HepG2 (cell line): Measurements from ENCODE around the gene ANKRD39. TPM values are rescaled to one million over a fixed set of nuclear protein-coding genes. Genes with fewer than 3 reads are reported as not detected.

ENCODE experiments used
- ATAC-seq: fragments of 200-7000 bp; cut with Tn5 transposase; 3 replicates; pipeline ENCODE4 v1.9.1; 2020; ENCODE audit warnings: mild to moderate bottlenecking, moderate library complexity
- BruUV-seq: library from RNA; stranded (reverse); fragments of 400-500 nt; replicated peaks from 2 replicates; lab custom pipeline; 2021; lab: Mats Ljungman, UMichigan
- CTCF ChIA-PET: fragments of 300-600 bp; formaldehyde crosslinking; extraction: SDS; loops from one replicate; lab custom pipeline; 2021; ENCODE audit warnings: low total read pairs, inconsistent platforms, low intra/inter-chr PET ratio; lab: Yijun Ruan, JAX
- POLR2A ChIA-PET: fragments of 350-600 bp; sonication (Branson Sonifier 250); formaldehyde crosslinking; loops from one replicate; lab custom pipeline; 2020; ENCODE audit warnings: antibody characterized with exemption, inconsistent platforms; lab: Yijun Ruan, JAX
- DNase-seq: peaks from one replicate; pipeline ENCODE4 v3.0.0-alpha.2; 2015; ENCODE audit warnings: low spot score
- FAIRE-seq: peaks from 3 replicates; lab custom pipeline; 2011; peaks lifted over from hg19 to GRCh38; lab: Jason Lieb, UNC
- H2AFZ ChIP-seq: one replicate; pipeline ENCODE4 v1.6.1; 2011; ENCODE audit warnings: low read length, inconsistent platforms
- H3K27ac ChIP-seq: fragments of 300-600 bp; 3 replicates; pipeline ENCODE4 v1.8.0; 2011; ENCODE audit warnings: mixed run types, mild to moderate bottlenecking, mixed read lengths, low read length, inconsistent platforms; ENCODE audit not compliant: insufficient read depth; ENCODE audit errors: extremely low read length
- H3K27me3 ChIP-seq, 2 experiments: fragments of 200-600 bp in 1 of 2; 2 replicates in 1 of 2; 3 replicates in 1 of 2; pipeline versions ENCODE4 v1.6.0 to v1.8.0; 2011; ENCODE audit warnings: low read length in 2 of 2, mild to moderate bottlenecking in 2 of 2, moderate library complexity in 2 of 2, inconsistent platforms in 1 of 2; ENCODE audit not compliant: insufficient read depth in 2 of 2, control insufficient read depth in 1 of 2
- H3K36me3 ChIP-seq, 2 experiments: fragments of 200-600 bp in 1 of 2; replicated peaks in 1 of 2; 2 replicates in 1 of 2; 3 replicates in 1 of 2; pipeline versions ENCODE4 v1.5.1 to v1.8.0; 2011; ENCODE audit warnings: low read length in 2 of 2, inconsistent platforms in 1 of 2; ENCODE audit not compliant: insufficient read depth in 2 of 2, control insufficient read depth in 1 of 2
- H3K4me1 ChIP-seq: 2 replicates; pipeline ENCODE4 v1.5.1; 2012; ENCODE audit warnings: low read length, inconsistent platforms; ENCODE audit not compliant: insufficient read depth
- H3K4me2 ChIP-seq: 2 replicates; pipeline ENCODE4 v1.6.0; 2011; ENCODE audit warnings: low read depth, low read length, inconsistent platforms
- H3K4me3 ChIP-seq, 3 experiments: fragments of 200-600 bp in 1 of 3; sonication (generic), shearing (Covaris generic) in 1 of 3; replicated peaks in 1 of 3; 2 replicates each; pipeline ENCODE4 v1.5.1; 2011 to 2016; ENCODE audit warnings: low read length in 3 of 3, inconsistent platforms in 2 of 3, low read depth in 2 of 3, mild to moderate bottlenecking in 2 of 3, control low read depth in 1 of 3, mixed read lengths in 1 of 3; ENCODE audit not compliant: insufficient read depth in 1 of 3
- H3K79me2 ChIP-seq: one replicate; pipeline ENCODE4 v1.6.1; 2011; ENCODE audit warnings: low read length, inconsistent platforms; ENCODE audit not compliant: insufficient read depth
- H3K9ac ChIP-seq: 2 replicates; pipeline ENCODE4 v1.6.0; 2011; ENCODE audit warnings: mild to moderate bottlenecking, low read depth, low read length, inconsistent platforms; ENCODE audit not compliant: insufficient read depth
- H3K9me3 ChIP-seq: 2 replicates; pipeline ENCODE4 v1.5.1; 2012; ENCODE audit warnings: mild to moderate bottlenecking, low read length
- H4K20me1 ChIP-seq: 2 replicates; pipeline ENCODE4 v1.6.0; 2011; ENCODE audit warnings: inconsistent platforms, mild to moderate bottlenecking, low read length, moderate library complexity; ENCODE audit not compliant: insufficient read depth
- ARID2 ChIP-seq: sonication (generic); formaldehyde crosslinking; IDR thresholded peaks from 2 replicates; pipeline ENCODE4 v1.8.1; 2022; ENCODE audit warnings: mild to moderate bottlenecking, missing genetic modification reagents, borderline replicate concordance
- BCL3 ChIP-seq: sonication (generic); formaldehyde crosslinking; IDR thresholded peaks from 2 replicates; pipeline ENCODE4 v1.5.1; 2020; ENCODE audit warnings: mild to moderate bottlenecking, missing genetic modification reagents, moderate library complexity
- FIP1L1 ChIP-seq: fragments of 200-400 bp; formaldehyde crosslinking; IDR thresholded peaks from 2 replicates; pipeline ENCODE4 v1.6.1; 2018; ENCODE audit warnings: low read depth, mild to moderate bottlenecking, low read length, moderate library complexity, borderline replicate concordance; ENCODE audit not compliant: insufficient read depth
- LCORL ChIP-seq, 2 experiments: fragments of 450-650 bp in 1 of 2; sonication (generic) in 1 of 2; formaldehyde crosslinking in 1 of 2; IDR thresholded peaks; 2 replicates each; pipeline versions ENCODE4 v1.5.0 to v1.6.1; 2017 to 2020; ENCODE audit warnings: antibody characterized with exemption in 1 of 2, missing genetic modification reagents in 1 of 2
- MXD4 ChIP-seq: IDR thresholded peaks from 2 replicates; pipeline ENCODE4 v1.6.1; 2016; ENCODE audit warnings: mild to moderate bottlenecking, missing biosample characterization, missing genetic modification reagents
- MYPOP ChIP-seq: sonication (generic); formaldehyde crosslinking; IDR thresholded peaks from 2 replicates; pipeline ENCODE4 v1.8.1; 2023; ENCODE audit warnings: mild to moderate bottlenecking, moderate library complexity, missing genetic modification reagents
- NFYB ChIP-seq: sonication (generic); formaldehyde crosslinking; IDR thresholded peaks from 2 replicates; pipeline ENCODE4 v1.4.0; 2020; ENCODE audit warnings: missing genetic modification reagents
- TEAD3 ChIP-seq: optimal IDR thresholded peaks from 2 replicates; pipeline ENCODE3; 2016; ENCODE audit warnings: borderline replicate concordance
- ZBTB1 ChIP-seq: sonication (generic); formaldehyde crosslinking; IDR thresholded peaks from 2 replicates; pipeline ENCODE4 v1.4.0; 2020; ENCODE audit warnings: missing genetic modification reagents, borderline replicate concordance
- ZNF562 ChIP-seq: sonication (generic); formaldehyde crosslinking; IDR thresholded peaks from 2 replicates; pipeline ENCODE4 v1.8.0; 2022; ENCODE audit warnings: missing genetic modification reagents, borderline replicate concordance
- ZNF780A ChIP-seq: sonication (generic); formaldehyde crosslinking; IDR thresholded peaks from 2 replicates; pipeline ENCODE4 v1.8.0; 2022; ENCODE audit warnings: mild to moderate bottlenecking, missing genetic modification reagents, moderate library complexity
- WGBS: methylation state at CpG from one replicate; pipeline ENCODE4 v1.1.6; 2017; ENCODE audit warnings: low lambda C conversion rate; 5-methylcytosine and 5-hydroxymethylcytosine counted together
- in situ Hi-C: cut with HindIII; loops from 2 replicates; pipeline ENCODE4 v1.10.0; 2017; ENCODE audit warnings: low pct_unique_long_range_greater_than_20kb; ENCODE audit not compliant: extremely low pct_ligation_motif_present
- intact Hi-C: fragments of 100-400 bp; cut with micrococcal nuclease; formaldehyde crosslinking; loops from one replicate; pipeline ENCODE4 v1.10.0; 2022; ENCODE audit not compliant: unreplicated experiment
- polyA plus RNA-seq, 8 experiments: library from polyadenylated mRNA; depleted of rRNA in 3 of 8; stranded (reverse) in 7 of 8; unstranded in 1 of 8; fragments of >200 nt; fragmentation: Illumina TruSeq in 4 of 8; extraction: Trizol in 4 of 8; gene quantifications; 2 replicates each; pipeline versions ENCODE4 v1.2.1 to v1.2.3, GENCODE V29; 2011 to 2016; ENCODE audit warnings: low read depth in 4 of 8, missing spikeins in 1 of 8, mixed read lengths in 1 of 8; ENCODE audit not compliant: insufficient read depth in 1 of 8
- total RNA-seq, 5 experiments: library from RNA; depleted of rRNA; stranded (reverse); fragments of >200 nt; fragmentation: Illumina TruSeq; extraction: Trizol; gene quantifications; 2 replicates each; pipeline ENCODE4 v1.2.3, GENCODE V29; 2016; ENCODE audit warnings: low read depth in 1 of 5
- TF ChIP-seq, protein P1 (sequence below): sonication (generic); formaldehyde crosslinking; IDR thresholded peaks from 2 replicates; pipeline ENCODE4 v1.8.0; 2022; ENCODE audit warnings: missing genetic modification reagents, mild to moderate bottlenecking, moderate library complexity, borderline replicate concordance
- TF ChIP-seq, protein P2 (sequence below): sonication (generic); formaldehyde crosslinking; IDR thresholded peaks from 2 replicates; pipeline ENCODE4 v1.4.0; 2020; ENCODE audit warnings: missing genetic modification reagents, borderline replicate concordance

The ANKRD39 gene
- total and polyA plus RNA-seq, 2 of the 13 experiments (the other 11 are each of a cell fraction or from before 2014, with no cell fraction given) = 23.2 to 24.8 TPM

DNA sequence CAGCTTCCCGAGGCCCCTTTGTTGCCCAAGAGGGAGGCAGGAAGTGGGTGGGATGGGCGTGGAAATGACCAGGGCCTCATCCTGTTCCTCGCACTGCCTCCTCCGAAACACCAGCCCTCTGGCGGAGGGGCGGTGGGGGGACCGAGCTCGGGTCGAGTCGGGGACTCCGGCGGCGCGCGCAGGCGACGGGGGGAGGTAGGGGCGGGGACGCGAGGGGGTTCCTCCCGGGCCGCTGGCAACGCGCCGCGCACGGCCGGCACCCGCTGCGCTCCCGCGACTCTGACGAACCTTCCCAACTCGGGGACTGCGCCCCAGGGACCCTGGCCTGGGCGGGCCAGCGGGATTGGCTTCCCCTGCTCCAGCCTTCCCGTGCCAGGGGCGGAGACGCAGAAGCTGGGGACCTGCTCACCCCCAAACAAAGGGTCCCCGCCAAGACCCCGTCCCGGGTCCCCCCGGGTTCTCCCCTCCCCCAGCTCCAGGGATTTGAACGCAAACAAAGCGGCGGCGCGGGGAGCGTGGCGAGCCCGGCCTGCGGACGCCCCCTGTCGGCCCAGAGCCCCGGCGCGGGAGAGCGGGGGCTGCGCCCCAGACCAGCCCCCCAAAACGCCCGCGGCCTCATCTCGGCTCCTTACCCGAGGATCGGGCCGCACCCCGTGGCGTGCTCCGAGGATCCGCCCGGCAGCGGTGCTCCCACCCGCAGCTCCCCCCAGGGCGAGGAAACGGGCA is 10.9 kb upstream of the ANKRD39 start:
- intact Hi-C loops = no loop called here
- Histone ChIP-seq H3K4me1 (peaks cover 35% of the 10 kb centered on the region), H3K9me3 (no peaks in the 10 kb centered on the region), H4K20me1 (no peaks in the 10 kb centered on the region), H3K9ac (peak overlapping the region; percentile 98), H3K36me3 (peaks cover 27 to 36% of the 10 kb centered on the region in 2 experiments), H2AFZ (no peak overlapping the region), H3K79me2 (peaks cover 23% of the 10 kb centered on the region), H3K4me3 (peak overlapping the region; percentile 81 to 100 (median 93)), H3K4me2 (peak overlapping the region; percentile 92), H3K27ac (peak overlapping the region; percentile 96), H3K27me3 (peaks cover under 1 to 22% of the 10 kb centered on the region in 2 experiments; a peak in 4 of 5 replicates)
- BruUV-seq = TSS peak; percentile 72
- ATAC-seq = peak; percentile 79
- in situ Hi-C loops = no loop called here
- FAIRE-seq = peak; percentile 36
- ChIA-PET CTCF (interaction anchor here (2.0 kb wide), 1 partner anchor 11 kb away, joined by 17 read pairs; the partner anchor contains the start of gene ANKRD39), POLR2A (interaction anchor here (0.7 to 5.9 kb wide), 16 partner anchors 11 to 607 kb away, joined by 3 to 152 read pairs (median 4); partner anchors contain the start of genes ANKRD23, ANKRD36, ANKRD39 and CNNM3)
- under 1% methylated on average over 22 of the region's 76 CpGs for WGBS
- DNase-seq = peak; percentile 95
- TF ChIP-seq ZBTB1 (CRISPR knock-in tag) (no peak), ZNF562 (no peak), MYPOP (CRISPR knock-in tag) (peak; percentile 64; the same call in 1 of the 2 replicates), ARID2 (CRISPR knock-in tag) (no peak), BCL3 (CRISPR knock-in tag) (peak; percentile 48; the same call in 1 of the 2 replicates), NFYB (CRISPR knock-in tag) (no peak; the same call in 1 of the 2 replicates), ZNF780A (CRISPR knock-in tag) (no peak), TEAD3 (CRISPR knock-in tag) (peak; percentile 43), LCORL (IDR thresholded peaks at IDR 0.05) (no peak), LCORL (CRISPR knock-in tag; IDR thresholded peaks at IDR 0.05) (peak; percentile 74), MXD4 (CRISPR knock-in tag) (peak; percentile 55; the same call in 1 of the 2 replicates), FIP1L1 (0 out of 2 replicates have a peak, but pooled peaks have one; percentile 37)
- TF ChIP-seq, protein P1, sequence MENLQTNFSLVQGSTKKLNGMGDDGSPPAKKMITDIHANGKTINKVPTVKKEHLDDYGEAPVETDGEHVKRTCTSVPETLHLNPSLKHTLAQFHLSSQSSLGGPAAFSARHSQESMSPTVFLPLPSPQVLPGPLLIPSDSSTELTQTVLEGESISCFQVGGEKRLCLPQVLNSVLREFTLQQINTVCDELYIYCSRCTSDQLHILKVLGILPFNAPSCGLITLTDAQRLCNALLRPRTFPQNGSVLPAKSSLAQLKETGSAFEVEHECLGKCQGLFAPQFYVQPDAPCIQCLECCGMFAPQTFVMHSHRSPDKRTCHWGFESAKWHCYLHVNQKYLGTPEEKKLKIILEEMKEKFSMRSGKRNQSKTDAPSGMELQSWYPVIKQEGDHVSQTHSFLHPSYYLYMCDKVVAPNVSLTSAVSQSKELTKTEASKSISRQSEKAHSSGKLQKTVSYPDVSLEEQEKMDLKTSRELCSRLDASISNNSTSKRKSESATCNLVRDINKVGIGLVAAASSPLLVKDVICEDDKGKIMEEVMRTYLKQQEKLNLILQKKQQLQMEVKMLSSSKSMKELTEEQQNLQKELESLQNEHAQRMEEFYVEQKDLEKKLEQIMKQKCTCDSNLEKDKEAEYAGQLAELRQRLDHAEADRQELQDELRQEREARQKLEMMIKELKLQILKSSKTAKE (CRISPR knock-in tag) = no peak
- TF ChIP-seq, protein P2, sequence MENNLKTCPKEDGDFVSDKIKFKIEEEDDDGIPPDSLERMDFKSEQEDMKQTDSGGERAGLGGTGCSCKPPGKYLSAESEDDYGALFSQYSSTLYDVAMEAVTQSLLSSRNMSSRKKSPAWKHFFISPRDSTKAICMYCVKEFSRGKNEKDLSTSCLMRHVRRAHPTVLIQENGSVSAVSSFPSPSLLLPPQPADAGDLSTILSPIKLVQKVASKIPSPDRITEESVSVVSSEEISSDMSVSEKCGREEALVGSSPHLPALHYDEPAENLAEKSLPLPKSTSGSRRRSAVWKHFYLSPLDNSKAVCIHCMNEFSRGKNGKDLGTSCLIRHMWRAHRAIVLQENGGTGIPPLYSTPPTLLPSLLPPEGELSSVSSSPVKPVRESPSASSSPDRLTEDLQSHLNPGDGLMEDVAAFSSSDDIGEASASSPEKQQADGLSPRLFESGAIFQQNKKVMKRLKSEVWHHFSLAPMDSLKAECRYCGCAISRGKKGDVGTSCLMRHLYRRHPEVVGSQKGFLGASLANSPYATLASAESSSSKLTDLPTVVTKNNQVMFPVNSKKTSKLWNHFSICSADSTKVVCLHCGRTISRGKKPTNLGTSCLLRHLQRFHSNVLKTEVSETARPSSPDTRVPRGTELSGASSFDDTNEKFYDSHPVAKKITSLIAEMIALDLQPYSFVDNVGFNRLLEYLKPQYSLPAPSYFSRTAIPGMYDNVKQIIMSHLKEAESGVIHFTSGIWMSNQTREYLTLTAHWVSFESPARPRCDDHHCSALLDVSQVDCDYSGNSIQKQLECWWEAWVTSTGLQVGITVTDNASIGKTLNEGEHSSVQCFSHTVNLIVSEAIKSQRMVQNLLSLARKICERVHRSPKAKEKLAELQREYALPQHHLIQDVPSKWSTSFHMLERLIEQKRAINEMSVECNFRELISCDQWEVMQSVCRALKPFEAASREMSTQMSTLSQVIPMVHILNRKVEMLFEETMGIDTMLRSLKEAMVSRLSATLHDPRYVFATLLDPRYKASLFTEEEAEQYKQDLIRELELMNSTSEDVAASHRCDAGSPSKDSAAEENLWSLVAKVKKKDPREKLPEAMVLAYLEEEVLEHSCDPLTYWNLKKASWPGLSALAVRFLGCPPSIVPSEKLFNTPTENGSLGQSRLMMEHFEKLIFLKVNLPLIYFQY (CRISPR knock-in tag) = 0 out of 2 replicates have a peak, but pooled peaks have one; percentile 10
